ENCODE data around the gene B3GALNT1. TPM values are rescaled to one million over a fixed set of nuclear protein-coding genes. Genes with fewer than 3 reads are reported as not detected.
"Not testable (repeated sequence)": the region's sequence is repeated elsewhere in the genome, so short reads cannot be mapped to it uniquely, and the experiment has no call there.

Gene B3GALNT1
- polyA plus RNA-seq, 3 donors, result 43.5 to 50.1 (median 45.1) TPM

- not testable (repeated sequence) for DNase-seq (ENCODE audit: low read depth in 3 of 3, low spot score in 2 of 3)
These were observed 70.1 kb downstream of the B3GALNT1 start for GRCh38 chr3:161034913-161035550.

Other genes with a start within 250 kb of the B3GALNT1 start
- gene NMD3, start 116.0 kb upstream of the B3GALNT1 start, polyA plus RNA-seq (ENCODE audit: insufficient read length in 3 of 3), result 10 to 100 TPM; 58.1 to 66.8 (median 64.4) TPM